PC-3 (cell line): ENCODE results near the gene RFT1. TPM values are rescaled to one million over a fixed set of nuclear protein-coding genes. Genes with fewer than 3 reads are reported as not detected.

Experiments used
- total RNA-seq: library from RNA; depleted of rRNA; stranded (reverse); fragments of >200 nt; gene quantifications from 2 replicates; pipeline ENCODE4 v1.2.3, GENCODE V29; 2014; rRNA removed

Gene RFT1
- total RNA-seq, 1 experiment from 2014 or later: 24.6 TPM

Other genes starting within 250 kb of the RFT1 start
- gene STIMATE, start 232.9 kb downstream of the RFT1 start, total RNA-seq: 18.5 and 29.7 TPM in 2 replicates
- gene SFMBT1, start 84.4 kb downstream of the RFT1 start, total RNA-seq: 10.8 and 35.6 TPM in 2 replicates
- gene PRKCD, start 30.8 kb upstream of the RFT1 start, total RNA-seq: 7.8 and 18.7 TPM in 2 replicates
- 380 and 486 TPM in 2 replicates for gene TKT, start 125.6 kb upstream of the RFT1 start, total RNA-seq
- 12.7 and 16.8 TPM in 2 replicates for gene DCP1A, start 217.1 kb upstream of the RFT1 start, total RNA-seq